ENCODE results near the gene RGS7. TPM values are rescaled to one million over a fixed set of nuclear protein-coding genes. Genes with fewer than 3 reads are reported as not detected.

The RGS7 gene
- total RNA-seq, 1 donor from 2014 or later = not detected

DNA sequence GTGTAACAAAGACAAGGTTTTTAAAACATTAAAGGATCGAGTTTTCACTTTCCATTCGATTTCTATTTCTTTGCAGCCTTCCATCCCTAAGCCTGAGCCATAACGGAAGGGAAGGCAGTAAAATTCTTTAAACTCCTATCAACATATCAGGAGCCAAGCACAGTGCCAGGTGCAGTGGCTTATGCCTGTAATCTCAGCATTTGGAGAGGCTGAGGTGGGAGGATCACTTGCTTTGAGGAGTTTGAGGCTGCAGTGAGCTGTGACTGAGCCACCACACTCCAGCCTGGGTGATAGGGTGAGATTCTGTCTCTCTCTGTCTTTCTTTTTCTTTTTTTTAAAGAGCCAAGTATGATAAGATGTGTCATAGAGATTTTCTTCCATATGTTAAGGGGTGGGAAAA is 527.5 kb downstream of the RGS7 start:
- ATAC-seq (no peak), DNase-seq (no peak)
- Histone ChIP-seq H3K36me3 (no peaks in the 10 kb centered on the region), H3K9me3 (no peaks in the 10 kb centered on the region), H3K27me3 (no peaks in the 10 kb centered on the region), H3K4me3 (no peak overlapping the region), H3K27ac (no peak overlapping the region), H3K4me1 (no peaks in the 10 kb centered on the region)
- intact Hi-C loops (cut with DNase I) = no loop called here
- TF ChIP-seq, protein P1, sequence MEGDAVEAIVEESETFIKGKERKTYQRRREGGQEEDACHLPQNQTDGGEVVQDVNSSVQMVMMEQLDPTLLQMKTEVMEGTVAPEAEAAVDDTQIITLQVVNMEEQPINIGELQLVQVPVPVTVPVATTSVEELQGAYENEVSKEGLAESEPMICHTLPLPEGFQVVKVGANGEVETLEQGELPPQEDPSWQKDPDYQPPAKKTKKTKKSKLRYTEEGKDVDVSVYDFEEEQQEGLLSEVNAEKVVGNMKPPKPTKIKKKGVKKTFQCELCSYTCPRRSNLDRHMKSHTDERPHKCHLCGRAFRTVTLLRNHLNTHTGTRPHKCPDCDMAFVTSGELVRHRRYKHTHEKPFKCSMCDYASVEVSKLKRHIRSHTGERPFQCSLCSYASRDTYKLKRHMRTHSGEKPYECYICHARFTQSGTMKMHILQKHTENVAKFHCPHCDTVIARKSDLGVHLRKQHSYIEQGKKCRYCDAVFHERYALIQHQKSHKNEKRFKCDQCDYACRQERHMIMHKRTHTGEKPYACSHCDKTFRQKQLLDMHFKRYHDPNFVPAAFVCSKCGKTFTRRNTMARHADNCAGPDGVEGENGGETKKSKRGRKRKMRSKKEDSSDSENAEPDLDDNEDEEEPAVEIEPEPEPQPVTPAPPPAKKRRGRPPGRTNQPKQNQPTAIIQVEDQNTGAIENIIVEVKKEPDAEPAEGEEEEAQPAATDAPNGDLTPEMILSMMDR (IDR thresholded peaks at IDR 0.05) = no peak

DNA sequence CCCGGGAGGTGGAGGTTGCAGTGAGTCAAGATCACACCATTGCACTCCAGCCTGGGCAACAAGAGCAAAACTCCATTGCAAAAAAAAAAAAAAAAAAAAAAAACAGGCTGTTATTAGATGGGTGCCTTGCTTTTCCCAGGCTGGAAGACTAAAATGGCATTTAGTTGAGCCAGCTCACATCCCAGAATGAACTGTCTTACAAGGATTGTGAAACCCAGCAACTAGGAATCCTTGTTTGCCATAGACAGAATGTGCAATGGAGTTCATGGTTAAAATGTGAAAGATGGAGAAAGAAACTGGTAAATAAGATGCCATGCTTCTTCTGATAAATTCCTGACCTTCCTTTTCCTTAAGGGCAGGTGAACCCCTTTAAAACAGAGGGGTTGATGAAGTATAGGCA is 529.2 kb downstream of the RGS7 start:
- Histone ChIP-seq H3K27me3 (no peaks in the 10 kb centered on the region), H3K9me3 (no peaks in the 10 kb centered on the region), H3K4me3 (no peak overlapping the region), H3K4me1 (no peaks in the 10 kb centered on the region), H3K27ac (no peak overlapping the region), H3K36me3 (no peaks in the 10 kb centered on the region)
- intact Hi-C loops (cut with DNase I) = no loop called here
- TF ChIP-seq, protein P1 (IDR thresholded peaks at IDR 0.05) = no peak
- ATAC-seq (no peak), DNase-seq (no peak)

DNA sequence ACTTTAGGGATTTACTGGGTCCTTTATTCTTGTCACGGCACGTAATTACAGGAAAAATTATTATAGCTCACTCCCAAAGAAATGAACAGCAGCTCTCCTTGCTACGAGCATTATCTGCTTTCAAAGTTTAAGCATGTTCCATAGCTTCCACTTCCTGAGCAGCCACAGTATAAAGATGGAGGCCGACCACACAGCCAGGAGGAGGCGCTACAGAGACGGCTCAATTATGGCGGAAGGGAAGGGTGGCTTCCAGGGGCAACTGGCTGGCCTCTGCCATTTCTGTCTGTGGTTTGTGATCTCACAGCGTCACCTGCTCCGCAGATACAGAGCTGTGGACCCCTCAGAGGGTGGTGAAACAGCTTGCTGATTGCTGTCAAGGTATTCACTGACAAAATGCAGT is 532.8 kb downstream of the RGS7 start:
- no peak overlapping the region for H3K4me3 ChIP-seq
- H3K27ac ChIP-seq = no peak overlapping the region
- TF ChIP-seq, protein P1 (IDR thresholded peaks at IDR 0.05) = no peak
- H3K4me1 ChIP-seq = no peaks in the 10 kb centered on the region
- intact Hi-C loops (cut with DNase I) = no loop called here
- no peaks in the 10 kb centered on the region for H3K27me3 ChIP-seq
- ATAC-seq = no peak
- H3K36me3 ChIP-seq = no peaks in the 10 kb centered on the region
- no peak for DNase-seq
- no peaks in the 10 kb centered on the region for H3K9me3 ChIP-seq

DNA sequence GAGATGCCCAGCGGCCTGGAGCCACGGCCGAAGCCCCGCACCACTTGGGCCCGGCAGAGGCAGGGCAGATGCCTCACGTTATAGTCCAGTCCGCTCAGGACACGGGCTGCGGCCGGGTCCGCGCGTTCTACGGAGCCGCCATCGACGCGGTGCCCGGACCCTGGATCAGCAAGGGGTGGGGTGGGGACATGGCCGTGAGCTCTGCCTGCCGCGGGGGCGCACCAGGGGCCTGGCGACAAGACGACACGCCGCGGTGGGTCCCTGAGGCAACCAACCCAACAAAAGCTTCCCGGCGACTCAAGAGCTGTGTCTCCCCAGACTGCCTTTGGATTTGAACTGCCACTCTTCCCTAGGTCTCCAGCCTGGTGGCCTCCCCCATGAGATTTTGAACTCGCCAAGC is 533.6 kb downstream of the RGS7 start:
- TF ChIP-seq, protein P1 (IDR thresholded peaks at IDR 0.05) = no peak

DNA sequence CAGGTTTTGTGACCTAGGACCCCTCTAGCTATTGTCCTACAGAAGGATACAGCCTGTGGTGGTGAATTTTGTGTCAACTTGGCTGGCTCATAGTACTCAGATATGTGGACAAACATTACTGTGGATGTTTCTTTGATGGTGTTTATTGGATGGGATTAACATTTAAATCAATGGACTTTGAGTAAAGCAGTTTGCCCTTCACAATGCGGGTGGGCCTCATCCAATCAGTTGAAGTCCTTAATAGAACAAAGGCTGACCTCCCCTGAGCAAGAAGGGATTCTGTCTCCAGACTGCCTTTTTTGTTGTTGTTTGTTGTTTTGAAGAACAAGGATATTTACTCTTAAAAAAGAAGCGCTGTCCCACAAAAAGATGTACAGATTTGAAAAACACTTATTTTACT is 535.1 kb downstream of the RGS7 start:
- intact Hi-C loops (cut with DNase I) = no loop called here
- no peak for ATAC-seq
- no peaks in the 10 kb centered on the region for H3K4me1 ChIP-seq

More for the DNA sequence above, 533.6 kb downstream of the RGS7 start:
- intact Hi-C loops (cut with DNase I) = no loop called here
- H3K4me3 ChIP-seq = no peak overlapping the region
- H3K4me1 ChIP-seq = no peaks in the 10 kb centered on the region
- H3K36me3 ChIP-seq = no peaks in the 10 kb centered on the region
- no peak overlapping the region for H3K27ac ChIP-seq
- ATAC-seq (peak; percentile 35), DNase-seq (no peak)
- no peaks in the 10 kb centered on the region for H3K9me3 ChIP-seq
- no peaks in the 10 kb centered on the region for H3K27me3 ChIP-seq

More for the DNA sequence above, 535.1 kb downstream of the RGS7 start:
- no peaks in the 10 kb centered on the region for H3K9me3 ChIP-seq
- no peak for DNase-seq
- no peak overlapping the region for H3K4me3 ChIP-seq
- H3K36me3 ChIP-seq = no peaks in the 10 kb centered on the region
- no peak overlapping the region for H3K27ac ChIP-seq
- TF ChIP-seq, protein P1 (IDR thresholded peaks at IDR 0.05) = no peak
- no peaks in the 10 kb centered on the region for H3K27me3 ChIP-seq

Measured in upper lobe of right lung (tissue), 1 donor.